HEK293 (cell line): Measurements from ENCODE around the gene TTC33.
"Not testable (repeated sequence)": the region's sequence is repeated elsewhere in the genome, so short reads cannot be mapped to it uniquely, and the experiment has no call there.

Experiments
- CTCF ChIA-PET: fragments of 350-600 bp; formaldehyde crosslinking; extraction: SDS; loops from one replicate; lab custom pipeline; 2021; ENCODE audit warnings: antibody characterized with exemption; lab: Yijun Ruan, JAX
- POLR2A ChIA-PET: fragments of 300-600 bp; formaldehyde crosslinking; extraction: SDS; loops from one replicate; lab custom pipeline; 2020; ENCODE audit warnings: antibody characterized with exemption, inconsistent platforms; lab: Yijun Ruan, JAX
- H3K27ac ChIP-seq: fragments of 200-500 bp; sonication (Bioruptor generic); 2 replicates; pipeline ENCODE4 v1.5.1; 2014; ENCODE audit warnings: low read depth, low read length, control low read depth, inconsistent platforms; ENCODE audit errors: extremely low read depth
- H3K36me3 ChIP-seq, 2 experiments: fragments of 200-500 bp in 1 of 2; sonication (Bioruptor generic) in 1 of 2; 1 replicate in 1 of 2; 2 replicates in 1 of 2; pipeline ENCODE4 v1.5.1; 2014 to 2017; ENCODE audit warnings: inconsistent platforms in 2 of 2, low read length in 2 of 2; ENCODE audit not compliant: control insufficient read depth in 2 of 2, insufficient read depth in 1 of 2
- H3K4me1 ChIP-seq: fragments of 200-500 bp; sonication (Bioruptor generic); 2 replicates; pipeline ENCODE4 v1.5.1; 2014; ENCODE audit warnings: mild to moderate bottlenecking, low read length, inconsistent platforms; ENCODE audit not compliant: control insufficient read depth, insufficient read depth
- H3K4me3 ChIP-seq: 2 replicates; pipeline ENCODE4 v1.5.1; 2011; ENCODE audit warnings: low read depth, mild to moderate bottlenecking, control low read depth, low read length, moderate library complexity
- H3K9me3 ChIP-seq: fragments of 200-500 bp; sonication (Bioruptor generic); 2 replicates; pipeline ENCODE4 v1.5.1; 2014; ENCODE audit warnings: low read depth, low read length, inconsistent platforms; ENCODE audit not compliant: control insufficient read depth, insufficient read depth
- HOXA7 ChIP-seq: sonication (generic); formaldehyde crosslinking; IDR thresholded peaks from 2 replicates; pipeline ENCODE4 v1.8.1; 2022; ENCODE audit warnings: missing genetic modification reagents, borderline replicate concordance
- SCRT1 ChIP-seq: fragments of 450-650 bp; formaldehyde crosslinking; IDR thresholded peaks from 2 replicates; pipeline ENCODE4 v1.5.1; 2016; ENCODE audit warnings: missing biosample characterization, missing genetic modification characterization, borderline replicate concordance
- ZBTB17 ChIP-seq: fragments of 450-650 bp; formaldehyde crosslinking; IDR thresholded peaks from 2 replicates; pipeline ENCODE4 v1.5.1; 2016; ENCODE audit warnings: missing biosample characterization, missing genetic modification characterization
- ZBTB7A ChIP-seq: fragments of 450-650 bp; formaldehyde crosslinking; IDR thresholded peaks from 2 replicates; pipeline ENCODE4 v1.5.1; 2016; ENCODE audit warnings: low read depth, missing biosample characterization, missing genetic modification characterization
- ZFP41 ChIP-seq: fragments of 450-650 bp; formaldehyde crosslinking; IDR thresholded peaks from 2 replicates; pipeline ENCODE4 v1.5.1; 2016; ENCODE audit warnings: missing biosample characterization, missing genetic modification characterization, borderline replicate concordance
- ZNF221 ChIP-seq: fragments of 450-650 bp; formaldehyde crosslinking; IDR thresholded peaks from 2 replicates; pipeline ENCODE4 v1.5.1; 2017; ENCODE audit warnings: missing biosample characterization, missing genetic modification characterization, borderline replicate concordance
- ZNF248 ChIP-seq: fragments of 450-650 bp; formaldehyde crosslinking; IDR thresholded peaks from 2 replicates; pipeline ENCODE4 v1.5.1; 2017; ENCODE audit warnings: missing biosample characterization, missing genetic modification characterization
- ZNF266 ChIP-seq: fragments of 450-650 bp; formaldehyde crosslinking; IDR thresholded peaks from 2 replicates; pipeline ENCODE4 v1.5.1; 2016; ENCODE audit warnings: missing biosample characterization, missing genetic modification characterization, low read depth
- ZNF302 ChIP-seq: fragments of 450-650 bp; formaldehyde crosslinking; IDR thresholded peaks from 2 replicates; pipeline ENCODE4 v1.5.1; 2016; ENCODE audit warnings: missing biosample characterization, missing genetic modification characterization, low read depth
- ZNF510 ChIP-seq: fragments of 450-650 bp; formaldehyde crosslinking; IDR thresholded peaks from 2 replicates; pipeline ENCODE4 v1.5.1; 2018; ENCODE audit warnings: mild to moderate bottlenecking, missing genetic modification characterization, missing biosample characterization; ENCODE audit not compliant: insufficient replicate concordance
- ZNF621 ChIP-seq: fragments of 450-650 bp; formaldehyde crosslinking; IDR thresholded peaks from 2 replicates; pipeline ENCODE4 v1.5.1; 2017; ENCODE audit warnings: missing biosample characterization, missing genetic modification characterization
- ZNF626 ChIP-seq: fragments of 450-650 bp; sonication (Bioruptor Pico); formaldehyde crosslinking; IDR thresholded peaks from 2 replicates; pipeline ENCODE4 v1.5.1; 2018; ENCODE audit warnings: missing biosample characterization, missing genetic modification characterization, inconsistent platforms
- ZNF654 ChIP-seq: fragments of 450-650 bp; formaldehyde crosslinking; IDR thresholded peaks from 2 replicates; pipeline ENCODE4 v1.5.1; 2016; ENCODE audit warnings: low read depth, missing biosample characterization, missing genetic modification characterization
- TF ChIP-seq, protein P1 (sequence below): fragments of 450-650 bp; formaldehyde crosslinking; IDR thresholded peaks from 2 replicates; pipeline ENCODE4 v1.5.1; 2016; ENCODE audit warnings: missing biosample characterization, missing genetic modification characterization
- TF ChIP-seq, protein P2 (sequence below): fragments of 450-650 bp; formaldehyde crosslinking; IDR thresholded peaks from 2 replicates; pipeline ENCODE4 v1.5.1; 2016; ENCODE audit warnings: missing biosample characterization, missing genetic modification characterization
- TF ChIP-seq, protein P3 (sequence below): fragments of 450-650 bp; IDR thresholded peaks from 2 replicates; pipeline ENCODE4 v1.5.1; 2018; ENCODE audit warnings: missing biosample characterization, mild to moderate bottlenecking, missing genetic modification characterization
- TF ChIP-seq, protein P4 (sequence below): fragments of 450-650 bp; formaldehyde crosslinking; IDR thresholded peaks from 2 replicates; pipeline ENCODE4 v1.5.1; 2016; ENCODE audit warnings: missing biosample characterization, missing genetic modification characterization

The TTC33 gene

DNA sequence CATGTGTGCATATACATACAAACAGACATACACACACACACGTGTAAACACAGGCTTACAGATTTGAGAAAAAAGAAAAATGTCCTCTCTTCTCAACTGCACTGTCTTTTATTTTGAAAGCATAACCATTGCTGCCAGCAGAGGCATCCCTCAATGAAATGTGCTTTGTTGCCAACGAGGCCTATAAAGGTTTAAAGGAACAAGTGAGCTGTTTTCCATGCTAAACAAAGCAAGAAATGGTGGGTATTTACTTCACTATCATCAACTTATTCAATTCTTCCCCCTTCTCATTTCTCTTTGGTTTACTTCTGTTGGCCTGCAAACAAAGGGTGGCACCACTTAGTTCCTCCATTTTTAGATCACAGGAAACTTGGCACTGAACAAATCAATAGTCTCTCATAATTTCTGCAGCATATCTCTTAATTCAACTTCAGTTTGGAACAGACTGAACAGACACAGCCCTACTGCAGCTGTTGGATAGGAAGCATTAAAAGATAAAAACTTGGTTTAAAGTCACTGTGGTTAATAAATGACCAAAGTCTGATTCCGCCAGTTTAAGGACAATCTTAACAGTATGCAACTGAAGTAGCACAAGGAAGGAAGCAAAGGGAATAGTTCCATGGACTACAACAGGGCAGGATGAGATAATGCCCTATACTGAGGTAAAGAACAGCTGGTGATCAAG, 21.7 kb downstream of the TTC33 start (continued):
- TF ChIP-seq, protein P1, sequence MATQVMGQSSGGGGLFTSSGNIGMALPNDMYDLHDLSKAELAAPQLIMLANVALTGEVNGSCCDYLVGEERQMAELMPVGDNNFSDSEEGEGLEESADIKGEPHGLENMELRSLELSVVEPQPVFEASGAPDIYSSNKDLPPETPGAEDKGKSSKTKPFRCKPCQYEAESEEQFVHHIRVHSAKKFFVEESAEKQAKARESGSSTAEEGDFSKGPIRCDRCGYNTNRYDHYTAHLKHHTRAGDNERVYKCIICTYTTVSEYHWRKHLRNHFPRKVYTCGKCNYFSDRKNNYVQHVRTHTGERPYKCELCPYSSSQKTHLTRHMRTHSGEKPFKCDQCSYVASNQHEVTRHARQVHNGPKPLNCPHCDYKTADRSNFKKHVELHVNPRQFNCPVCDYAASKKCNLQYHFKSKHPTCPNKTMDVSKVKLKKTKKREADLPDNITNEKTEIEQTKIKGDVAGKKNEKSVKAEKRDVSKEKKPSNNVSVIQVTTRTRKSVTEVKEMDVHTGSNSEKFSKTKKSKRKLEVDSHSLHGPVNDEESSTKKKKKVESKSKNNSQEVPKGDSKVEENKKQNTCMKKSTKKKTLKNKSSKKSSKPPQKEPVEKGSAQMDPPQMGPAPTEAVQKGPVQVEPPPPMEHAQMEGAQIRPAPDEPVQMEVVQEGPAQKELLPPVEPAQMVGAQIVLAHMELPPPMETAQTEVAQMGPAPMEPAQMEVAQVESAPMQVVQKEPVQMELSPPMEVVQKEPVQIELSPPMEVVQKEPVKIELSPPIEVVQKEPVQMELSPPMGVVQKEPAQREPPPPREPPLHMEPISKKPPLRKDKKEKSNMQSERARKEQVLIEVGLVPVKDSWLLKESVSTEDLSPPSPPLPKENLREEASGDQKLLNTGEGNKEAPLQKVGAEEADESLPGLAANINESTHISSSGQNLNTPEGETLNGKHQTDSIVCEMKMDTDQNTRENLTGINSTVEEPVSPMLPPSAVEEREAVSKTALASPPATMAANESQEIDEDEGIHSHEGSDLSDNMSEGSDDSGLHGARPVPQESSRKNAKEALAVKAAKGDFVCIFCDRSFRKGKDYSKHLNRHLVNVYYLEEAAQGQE (tag by site-specific recombination): no peak
- no peak for TF ChIP-seq ZFP41 (tag by site-specific recombination)
- no peak for TF ChIP-seq ZNF302 (tag by site-specific recombination)

DNA sequence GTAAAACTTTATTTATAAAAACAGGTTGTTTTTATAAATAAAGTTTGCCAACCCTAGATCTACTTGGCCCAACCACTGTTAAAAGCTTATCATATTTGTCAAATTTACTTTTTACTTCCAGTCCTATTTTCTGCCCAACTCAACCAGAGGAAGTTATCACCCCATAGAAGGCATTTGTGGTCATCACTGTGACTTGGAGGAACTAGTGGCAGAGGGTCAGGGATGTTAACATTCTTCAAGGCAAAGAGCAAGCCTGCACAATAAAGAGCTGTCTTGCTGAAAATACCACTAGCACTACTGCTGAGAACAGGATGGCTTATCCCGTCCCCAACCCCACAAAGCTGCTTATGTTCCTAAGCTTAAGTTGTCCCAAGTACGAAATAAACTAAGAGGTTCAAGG, 22.3 kb downstream of the TTC33 start:
- Histone ChIP-seq H3K27ac (no peak overlapping the region), H3K4me1 (no peaks in the 10 kb centered on the region), H3K9me3 (no peaks in the 10 kb centered on the region), H3K4me3 (no peak overlapping the region), H3K36me3 (peaks cover 0 to 4% of the 10 kb centered on the region in 2 experiments; a peak in 1 of 3 replicates)
- POLR2A ChIA-PET: no interaction called here
- CTCF ChIA-PET: interaction anchor here (0.5 to 5.1 kb wide), 4 partner anchors 22 to 1020 kb away, joined by 3 to 18 read pairs (median 3); no protein-coding TSS in a partner anchor
- TF ChIP-seq HOXA7 (CRISPR knock-in tag): no peak
- TF ChIP-seq, protein P2, sequence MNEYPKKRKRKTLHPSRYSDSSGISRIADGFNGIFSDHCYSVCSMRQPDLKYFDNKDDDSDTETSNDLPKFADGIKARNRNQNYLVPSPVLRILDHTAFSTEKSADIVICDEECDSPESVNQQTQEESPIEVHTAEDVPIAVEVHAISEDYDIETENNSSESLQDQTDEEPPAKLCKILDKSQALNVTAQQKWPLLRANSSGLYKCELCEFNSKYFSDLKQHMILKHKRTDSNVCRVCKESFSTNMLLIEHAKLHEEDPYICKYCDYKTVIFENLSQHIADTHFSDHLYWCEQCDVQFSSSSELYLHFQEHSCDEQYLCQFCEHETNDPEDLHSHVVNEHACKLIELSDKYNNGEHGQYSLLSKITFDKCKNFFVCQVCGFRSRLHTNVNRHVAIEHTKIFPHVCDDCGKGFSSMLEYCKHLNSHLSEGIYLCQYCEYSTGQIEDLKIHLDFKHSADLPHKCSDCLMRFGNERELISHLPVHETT (tag by site-specific recombination): no peak
- TF ChIP-seq ZNF266: no peak
- no peak for TF ChIP-seq ZBTB7A
- TF ChIP-seq ZBTB17: no peak

DNA sequence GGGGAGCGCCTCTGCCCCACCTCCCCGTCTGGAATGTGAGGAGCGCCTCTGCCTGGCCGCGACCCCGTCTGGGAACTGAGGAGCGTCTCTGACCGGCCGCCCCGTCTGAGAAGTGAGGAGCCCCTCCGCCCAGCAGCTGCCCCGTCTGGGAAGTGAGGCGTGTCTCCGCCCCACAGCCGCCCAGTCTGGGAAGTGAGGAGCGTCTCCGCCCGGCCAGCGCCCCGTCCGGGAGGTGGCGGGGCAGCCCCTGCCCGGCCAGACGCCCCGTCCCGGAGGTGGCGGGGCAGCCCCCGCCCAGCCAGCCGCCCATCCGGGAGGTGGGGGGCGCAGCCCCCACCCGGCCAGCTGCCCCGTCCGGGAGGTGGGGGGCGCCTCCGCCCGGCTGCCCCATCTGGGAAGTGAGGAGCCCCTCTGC, 33.3 kb downstream of the TTC33 start:
- POLR2A ChIA-PET, H3K4me3 ChIP-seq, H3K4me1 ChIP-seq, CTCF ChIA-PET, H3K9me3 ChIP-seq, H3K27ac ChIP-seq: not testable (repeated sequence)
- peaks cover 18 to 29% of the 10 kb centered on the region in 2 experiments for H3K36me3 ChIP-seq

DNA sequence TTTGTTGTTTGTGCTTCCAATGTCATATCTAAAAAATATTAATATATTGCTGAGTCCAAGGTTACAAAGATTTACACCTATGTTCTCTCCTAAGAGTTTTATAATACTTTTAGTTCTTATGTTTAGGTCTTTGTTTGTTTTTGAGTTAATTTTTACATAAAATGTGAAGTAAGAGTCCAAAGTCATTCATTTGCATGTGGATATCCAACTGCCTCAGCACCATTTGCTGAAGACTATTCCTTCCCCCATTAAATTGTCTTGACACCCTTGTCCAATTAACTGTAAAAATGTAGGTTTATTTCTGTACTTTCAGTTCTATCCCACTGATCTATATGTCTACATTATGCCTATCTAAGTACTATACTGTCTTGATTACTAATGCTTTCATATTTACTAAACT, 35.7 kb downstream of the TTC33 start:
- CTCF ChIA-PET: interaction anchor here (0.6 kb wide), 1 partner anchor 254 kb away, joined by 3 read pairs; no protein-coding TSS in a partner anchor
- TF ChIP-seq ZNF621 (no peak), ZNF626 (tag by site-specific recombination) (no peak)
- TF ChIP-seq, all 188 proteins: peak for 0
- Histone ChIP-seq H3K27ac (no peak overlapping the region), H3K36me3 (peaks cover 14 to 20% of the 10 kb centered on the region in 2 experiments), H3K4me1 (no peaks in the 10 kb centered on the region), H3K4me3 (no peak overlapping the region), H3K9me3 (no peaks in the 10 kb centered on the region; the same call in 1 of the 2 replicates)
- POLR2A ChIA-PET: no interaction called here

DNA sequence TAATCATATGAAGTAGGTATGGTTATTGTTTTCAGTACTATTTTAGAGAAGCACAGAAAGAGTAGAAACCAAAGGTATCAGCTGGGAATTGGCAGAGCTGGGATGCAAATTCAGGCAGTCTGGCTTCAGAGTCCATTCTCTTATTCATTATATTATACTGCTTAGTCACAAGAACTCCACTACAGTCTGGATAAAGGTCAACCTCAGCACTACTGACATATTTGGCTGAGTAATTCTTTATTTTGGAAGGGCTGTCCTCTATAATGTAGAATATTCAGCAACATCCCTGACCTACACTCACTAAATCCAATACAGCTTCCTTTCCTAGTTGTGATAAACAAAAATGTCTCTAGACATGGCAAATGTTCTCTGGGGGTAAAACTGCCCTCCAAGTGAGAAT, 38.5 kb downstream of the TTC33 start:
- POLR2A ChIA-PET: no interaction called here
- no peak overlapping the region for H3K27ac ChIP-seq
- no peaks in the 10 kb centered on the region; the same call in 1 of the 2 replicates for H3K9me3 ChIP-seq
- H3K36me3 ChIP-seq: peaks cover 8 to 9% of the 10 kb centered on the region in 2 experiments
- peaks cover 5% of the 10 kb centered on the region; the same call in 1 of the 2 replicates for H3K4me1 ChIP-seq
- H3K4me3 ChIP-seq: no peak overlapping the region
- CTCF ChIA-PET: no interaction called here
- TF ChIP-seq, protein P3, sequence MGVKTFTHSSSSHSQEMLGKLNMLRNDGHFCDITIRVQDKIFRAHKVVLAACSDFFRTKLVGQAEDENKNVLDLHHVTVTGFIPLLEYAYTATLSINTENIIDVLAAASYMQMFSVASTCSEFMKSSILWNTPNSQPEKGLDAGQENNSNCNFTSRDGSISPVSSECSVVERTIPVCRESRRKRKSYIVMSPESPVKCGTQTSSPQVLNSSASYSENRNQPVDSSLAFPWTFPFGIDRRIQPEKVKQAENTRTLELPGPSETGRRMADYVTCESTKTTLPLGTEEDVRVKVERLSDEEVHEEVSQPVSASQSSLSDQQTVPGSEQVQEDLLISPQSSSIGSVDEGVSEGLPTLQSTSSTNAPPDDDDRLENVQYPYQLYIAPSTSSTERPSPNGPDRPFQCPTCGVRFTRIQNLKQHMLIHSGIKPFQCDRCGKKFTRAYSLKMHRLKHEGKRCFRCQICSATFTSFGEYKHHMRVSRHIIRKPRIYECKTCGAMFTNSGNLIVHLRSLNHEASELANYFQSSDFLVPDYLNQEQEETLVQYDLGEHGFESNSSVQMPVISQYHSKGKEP (tag by site-specific recombination): no peak
- no peak for TF ChIP-seq ZNF654 (tag by site-specific recombination)
- TF ChIP-seq ZNF221: no peak
- TF ChIP-seq ZNF248 (tag by site-specific recombination): no peak
- no peak for TF ChIP-seq ZNF510 (tag by site-specific recombination)
- TF ChIP-seq SCRT1 (tag by site-specific recombination): no peak
- TF ChIP-seq, protein P4, sequence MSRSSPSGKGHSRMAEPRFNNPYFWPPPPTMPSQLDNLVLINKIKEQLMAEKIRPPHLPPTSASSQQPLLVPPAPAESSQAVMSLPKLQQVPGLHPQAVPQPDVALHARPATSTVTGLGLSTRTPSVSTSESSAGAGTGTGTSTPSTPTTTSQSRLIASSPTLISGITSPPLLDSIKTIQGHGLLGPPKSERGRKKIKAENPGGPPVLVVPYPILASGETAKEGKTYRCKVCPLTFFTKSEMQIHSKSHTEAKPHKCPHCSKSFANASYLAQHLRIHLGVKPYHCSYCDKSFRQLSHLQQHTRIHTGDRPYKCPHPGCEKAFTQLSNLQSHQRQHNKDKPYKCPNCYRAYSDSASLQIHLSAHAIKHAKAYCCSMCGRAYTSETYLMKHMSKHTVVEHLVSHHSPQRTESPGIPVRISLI (tag by site-specific recombination): no peak
